ENCODE results near the gene MYLK4. TPM values are rescaled to one million over a fixed set of nuclear protein-coding genes. Genes with fewer than 3 reads are reported as not detected.

The MYLK4 gene
- total and polyA plus RNA-seq, 2 donors (not counting 3 experiments of a cell fraction or from before 2014, with no cell fraction given) = 0.41 to 0.62 TPM

- no peak for FAIRE-seq
- no peak overlapping the region for H3K4me2 ChIP-seq (ENCODE audit: insufficient read depth, low read length)
- H2AFZ ChIP-seq (ENCODE audit: low read depth, low read length) = no peak overlapping the region
- H3K4me1 ChIP-seq (ENCODE audit: control insufficient read depth, extremely low read depth, insufficient read depth, low read length) = no peaks in the 10 kb centered on the region
- no peak overlapping the region for H3K9ac ChIP-seq (replicated peaks; ENCODE audit: extremely low read depth, insufficient read depth, low read length)
- peaks cover 0 to 1% of the 10 kb centered on the region in 2 experiments for H3K27me3 ChIP-seq (ENCODE audit: control insufficient read depth in 2 of 2, insufficient read depth in 2 of 2, low read length in 2 of 2)
- dilution Hi-C loops (cut with MboI; ENCODE audit: extremely low pct_ligation_motif_present, low sequenced_read_pairs) = no loop called here
- no peaks in the 10 kb centered on the region for H3K9me1 ChIP-seq (replicated peaks; ENCODE audit: control insufficient read depth, extremely low read depth, insufficient read depth, low read length)
- BruUV-seq (replicated peaks) = no TSS peak
- ChIA-PET CTCF (interaction anchor here (1.2 to 4.7 kb wide), 2 partner anchors 9 to 15 kb away, joined by 7 to 62 read pairs; no protein-coding TSS in a partner anchor), POLR2A (no interaction called here)
- intact Hi-C loops (cut with micrococcal nuclease) = no loop called here
- DNase-seq (ENCODE audit: low read depth, low spot score) = no peak
- no peaks in the 10 kb centered on the region for H3K36me3 ChIP-seq (ENCODE audit: control insufficient read depth in 2 of 2, extremely low read depth in 1 of 2, insufficient read depth in 2 of 2, low read length in 2 of 2)
- H3K79me2 ChIP-seq (ENCODE audit: control insufficient read depth, insufficient read depth, low read length) = no peaks in the 10 kb centered on the region
- no peak for TF ChIP-seq MYC (IDR thresholded peaks at IDR 0.05; ENCODE audit: low read depth, low read length)
- no peak for TF ChIP-seq MAX (IDR thresholded peaks at IDR 0.05; ENCODE audit: insufficient read depth, insufficient read length)
- TF ChIP-seq FOS (IDR thresholded peaks at IDR 0.05; ENCODE audit: borderline replicate concordance, insufficient read depth, low read length) = no peak
- no peak for TF ChIP-seq CTCF (IDR thresholded peaks at IDR 0.05; ENCODE audit: extremely low read depth in 1 of 2, insufficient read depth in 1 of 2, low read depth in 1 of 2, low read length in 2 of 2)
- TF ChIP-seq EZH2 (IDR thresholded peaks at IDR 0.05; ENCODE audit: borderline replicate concordance, low read depth, low read length, severe bottlenecking) = no peak
- no peak for TF ChIP-seq POLR2AphosphoS5 (IDR thresholded peaks at IDR 0.05; ENCODE audit: insufficient read depth, low read depth, low read length)
- no peak for TF ChIP-seq GATA2 (IDR thresholded peaks at IDR 0.05; ENCODE audit: insufficient read depth, insufficient read length, low read depth, low read length)
- no peak for TF ChIP-seq POLR2A (IDR thresholded peaks at IDR 0.05; ENCODE audit: low read depth, low read length)
- TF ChIP-seq JUN (IDR thresholded peaks at IDR 0.05; ENCODE audit: borderline replicate concordance, insufficient read depth, insufficient read length, low read depth) = no peak
- no peak overlapping the region for H3K4me3 ChIP-seq (replicated peaks in 1 of 3; ENCODE audit: insufficient read depth in 1 of 3, low read depth in 1 of 3, low read length in 3 of 3)
- no peak overlapping the region for H3K27ac ChIP-seq (ENCODE audit: insufficient read depth, low read depth, low read length)
- no peaks in the 10 kb centered on the region for H4K20me1 ChIP-seq (replicated peaks; ENCODE audit: control insufficient read depth, extremely low read depth, insufficient read depth, low read length)
- H3K9me3 ChIP-seq (replicated peaks; ENCODE audit: control insufficient read depth, insufficient read depth, low read length) = no peaks in the 10 kb centered on the region
These were observed 2.4 kb upstream of the MYLK4 start for GRCh38 chr6:2753110-2753489.
